Stimulated activated CD4-positive, alpha-beta T cell treated with anti-CD3 and anti-CD28 coated beads, Interleukin-4, amount 100 ng/mL, for 48 hours (primary cell): ENCODE results near the gene DNAJC17.

Experiments
- DNase-seq, 2 donors: peaks; one replicate each; pipeline ENCODE4 v3.0.0-alpha.2; 2020; ENCODE audit warnings: low read depth in 2 of 2

Gene DNAJC17

DNA sequence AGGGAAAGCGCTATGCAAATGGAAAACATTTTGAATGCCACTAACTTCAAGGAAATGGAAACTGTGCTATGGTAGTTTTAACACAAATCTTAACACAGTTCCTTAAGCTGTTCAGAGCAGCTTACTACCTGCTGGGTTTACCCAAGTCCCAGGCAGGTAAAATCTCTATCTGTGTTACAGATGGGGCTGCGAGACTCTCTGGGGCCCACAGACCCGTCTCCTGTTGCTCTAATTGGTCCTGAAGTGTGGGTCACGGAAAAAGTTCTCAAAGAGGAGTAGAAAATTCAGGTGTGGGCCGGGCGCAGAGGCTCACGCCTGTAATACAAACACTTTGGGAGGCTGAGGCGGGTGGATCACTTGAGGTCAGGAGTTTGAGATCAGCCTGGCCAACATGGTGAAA lies 17.3 kb downstream of the DNAJC17 start:
- no peak for DNase-seq

DNA sequence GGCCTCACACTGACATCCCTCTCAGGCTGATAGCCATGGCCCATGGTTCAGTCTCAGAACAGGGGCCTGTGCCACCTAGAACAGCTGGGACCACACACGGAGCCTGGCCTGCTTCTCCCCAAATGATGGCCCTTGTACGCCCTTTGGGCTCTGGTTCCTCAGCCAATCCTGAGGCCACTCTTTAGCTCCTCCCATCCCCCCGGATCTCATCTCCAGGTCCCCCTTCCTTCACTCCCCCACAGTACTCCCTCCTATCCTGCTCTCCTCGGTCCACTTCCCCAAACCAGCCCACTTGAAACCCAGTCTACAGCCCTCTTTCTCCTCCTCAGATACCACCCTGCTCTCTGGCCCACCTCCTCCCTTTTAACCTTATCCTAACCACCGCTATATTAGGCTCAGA lies 18.2 kb downstream of the DNAJC17 start:
- DNase-seq: no peak

DNA sequence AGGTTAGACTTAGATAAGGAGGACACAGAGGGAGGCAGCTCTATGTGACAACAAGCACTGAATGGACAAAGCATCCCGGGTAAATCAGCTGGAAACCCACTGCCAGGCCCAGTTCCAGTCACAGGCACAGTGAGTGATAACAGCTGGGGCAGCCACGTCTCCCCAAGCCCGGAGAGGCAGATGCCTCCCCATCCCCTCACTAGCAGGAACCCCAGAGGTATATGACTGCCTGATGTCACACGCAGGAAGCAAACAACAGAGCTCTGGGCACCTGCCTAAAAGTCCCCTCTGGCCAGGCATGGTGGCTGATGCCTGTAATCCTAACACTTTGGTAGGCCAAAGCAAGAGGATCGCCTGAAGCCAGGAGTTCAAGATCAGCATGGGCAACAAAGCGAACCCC lies 19.3 kb downstream of the DNAJC17 start:
- no peak for DNase-seq

DNA sequence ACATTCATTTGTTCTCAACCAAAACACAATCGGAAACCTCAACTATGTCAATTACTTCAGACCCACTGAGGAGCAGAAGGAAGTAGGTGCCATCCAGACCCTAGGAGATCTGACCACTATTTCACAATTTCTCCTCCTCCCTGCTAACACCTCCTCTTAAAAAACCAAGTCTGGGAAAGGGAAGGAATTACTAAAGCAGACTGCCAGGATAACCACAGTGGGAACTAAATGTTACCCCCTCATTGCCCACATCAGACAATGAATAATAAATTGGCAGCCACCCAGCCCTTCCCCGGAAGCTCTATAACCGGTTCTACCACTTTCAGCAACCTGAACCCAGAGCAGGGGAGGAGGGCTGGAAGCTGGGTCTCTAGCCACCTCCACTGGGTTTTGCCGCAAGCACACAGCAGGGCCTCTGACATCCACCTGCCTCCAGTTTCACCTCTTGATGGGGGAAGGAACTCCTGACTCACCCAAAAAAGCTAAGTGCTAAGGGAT lies 19.9 kb downstream of the DNAJC17 start:
- peak; percentile 38 to 53 for DNase-seq

DNA sequence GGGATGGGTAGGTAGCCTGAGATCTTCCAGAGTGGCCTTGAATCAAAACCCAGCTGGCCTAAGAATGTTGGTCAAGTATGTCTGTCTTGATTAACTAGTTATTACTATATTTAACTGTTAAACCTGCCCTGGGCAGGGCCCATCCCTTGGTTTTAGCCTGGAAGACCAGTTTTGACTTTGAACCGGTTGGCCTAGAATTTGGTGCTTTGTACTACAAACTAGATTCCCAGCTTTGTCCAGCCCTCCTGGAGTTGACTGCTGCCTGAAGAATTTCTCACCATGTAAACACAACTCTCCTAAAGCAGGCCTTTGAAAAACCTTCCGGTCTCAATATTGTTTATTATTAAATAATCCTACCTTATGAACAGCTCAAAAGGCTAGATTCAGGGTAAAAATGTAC lies 21.5 kb downstream of the DNAJC17 start:
- DNase-seq: no peak

DNA sequence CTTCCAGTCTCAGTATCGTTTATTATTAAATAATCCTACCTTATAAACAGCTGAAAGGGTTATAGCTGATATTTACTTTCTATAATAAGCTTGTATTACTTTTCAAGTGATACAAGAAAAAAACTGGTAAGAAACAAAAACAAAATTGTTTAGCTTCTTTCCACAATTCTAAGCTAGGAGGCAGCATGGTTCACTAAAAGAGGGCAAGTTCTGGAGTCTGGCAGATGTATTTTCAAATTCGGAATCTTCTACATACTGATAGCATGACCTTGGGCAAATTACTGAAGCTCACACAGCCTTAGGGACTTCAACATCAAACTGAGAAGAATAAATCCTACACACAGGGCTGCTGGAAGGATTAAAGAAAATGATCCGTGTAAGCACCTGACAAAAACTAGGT lies 22.1 kb downstream of the DNAJC17 start:
- no peak for DNase-seq

DNA sequence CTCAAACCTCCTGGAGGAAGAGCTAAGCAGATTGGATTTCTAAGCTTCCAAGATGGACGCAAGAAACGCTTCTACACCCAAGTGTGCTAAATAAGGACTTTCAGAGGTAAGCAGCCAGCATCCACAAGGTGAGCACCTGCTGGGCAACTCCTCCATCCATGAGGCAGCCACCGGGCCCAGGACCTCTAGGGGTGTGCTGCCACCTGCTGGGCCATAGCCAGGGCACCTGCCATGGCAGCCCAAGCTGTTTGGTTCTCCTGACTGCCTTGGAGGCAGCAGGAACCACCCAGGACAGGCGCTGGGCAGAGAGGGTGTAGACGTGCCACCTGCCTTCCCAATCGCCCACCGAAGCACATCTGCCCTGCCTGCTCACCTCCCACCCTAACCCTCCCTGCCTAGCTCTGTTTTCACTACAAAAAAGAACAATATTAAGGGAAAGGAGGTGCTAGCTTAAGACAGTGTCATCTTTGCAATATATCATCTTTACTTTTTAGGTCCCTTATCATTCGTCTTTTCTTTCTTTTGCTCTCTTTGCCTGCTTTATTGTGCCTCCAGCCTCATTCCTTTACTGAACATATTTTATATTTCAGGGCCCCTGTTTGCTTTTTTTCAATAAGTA lies 24.6 kb downstream of the DNAJC17 start:
- peak; percentile 62 to 68 for DNase-seq

DNA sequence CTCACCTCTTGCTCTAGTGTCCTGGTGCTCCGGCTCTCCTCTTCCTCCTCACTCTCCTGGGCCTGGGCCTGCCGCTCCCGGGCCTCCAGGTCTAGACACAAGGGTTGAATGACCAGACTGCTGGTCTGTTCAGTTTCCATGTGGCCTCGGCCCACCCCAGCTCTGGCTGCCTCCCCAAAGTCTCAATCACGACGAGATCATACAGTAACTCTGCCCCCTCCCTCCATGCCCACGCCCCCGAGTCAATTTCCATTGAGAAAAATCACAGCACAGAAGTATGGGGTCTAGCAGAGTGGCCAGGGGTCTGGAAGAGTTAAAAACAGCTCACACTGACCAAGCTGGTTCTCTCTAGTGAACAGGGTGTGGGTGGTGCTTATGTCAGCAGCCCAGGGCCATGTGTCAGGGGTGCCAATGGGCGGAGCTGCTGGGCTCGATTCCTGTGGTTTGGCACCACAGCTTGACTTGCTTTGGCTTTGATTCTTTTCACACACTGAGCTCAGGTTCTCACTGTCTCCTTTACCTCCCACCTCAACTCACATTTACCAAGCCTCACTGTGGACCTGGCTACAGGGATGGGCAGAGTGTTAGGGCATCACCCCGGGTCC lies 30.6 kb downstream of the DNAJC17 start:
- no peak for DNase-seq

DNA sequence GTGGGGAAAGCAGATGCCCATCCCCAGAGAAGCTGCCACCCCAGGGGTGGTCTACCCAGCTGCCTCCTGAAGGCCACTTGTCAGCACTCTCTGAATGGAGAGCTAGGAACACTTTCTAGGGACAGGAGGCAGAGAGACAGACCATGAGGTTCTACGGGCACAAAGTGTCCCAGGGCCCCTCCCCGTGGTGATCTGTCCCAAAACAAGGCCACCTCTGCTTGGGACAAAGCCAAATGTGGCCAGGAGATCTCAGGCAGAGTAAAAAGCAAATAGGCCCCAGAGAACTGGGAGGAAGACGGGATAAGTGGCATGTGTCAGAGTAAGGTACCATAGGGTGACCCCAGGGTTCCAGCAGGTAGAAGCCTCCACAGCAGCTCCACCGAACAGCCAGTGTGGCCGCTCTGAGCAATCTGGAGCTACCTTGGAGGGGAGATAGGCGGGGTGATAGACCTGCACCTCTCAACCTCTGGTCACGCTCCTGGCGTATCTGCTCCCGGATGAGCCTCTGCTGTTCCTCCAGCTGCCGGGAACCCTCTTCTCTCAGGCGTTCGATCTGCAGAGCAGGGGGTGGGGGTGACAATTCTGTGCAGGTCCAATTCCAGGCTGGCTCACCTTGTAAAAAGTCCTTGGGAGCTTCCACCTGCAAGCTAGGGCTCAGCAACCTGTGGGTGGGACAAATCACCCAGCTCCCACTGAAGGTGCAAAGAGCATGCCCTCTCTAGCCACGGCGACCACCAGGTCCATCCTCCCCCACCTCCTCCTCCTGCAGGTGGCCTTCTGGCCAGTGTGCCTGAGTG lies 31.3 kb downstream of the DNAJC17 start:
- no peak for DNase-seq

DNA sequence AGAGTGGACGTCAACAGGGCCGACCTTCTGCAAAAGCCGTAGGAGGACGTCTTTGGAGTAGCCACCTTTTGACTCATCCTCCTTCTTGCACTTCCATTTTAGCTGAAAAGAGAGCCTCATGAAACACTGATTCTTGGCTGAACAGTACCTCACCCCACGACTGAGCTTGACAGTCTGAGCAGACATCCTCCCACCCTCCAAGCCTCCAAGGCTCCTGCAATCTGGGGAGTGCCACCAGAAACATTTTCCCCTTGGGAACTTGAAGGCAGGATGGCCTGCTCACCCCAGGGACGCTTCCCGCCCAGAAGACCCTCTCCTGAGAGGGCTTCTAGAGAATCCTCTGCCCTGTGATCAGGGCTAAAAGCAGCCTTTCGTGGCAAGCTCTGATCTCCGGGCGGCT lies 32.3 kb downstream of the DNAJC17 start:
- DNase-seq: no peak

DNA sequence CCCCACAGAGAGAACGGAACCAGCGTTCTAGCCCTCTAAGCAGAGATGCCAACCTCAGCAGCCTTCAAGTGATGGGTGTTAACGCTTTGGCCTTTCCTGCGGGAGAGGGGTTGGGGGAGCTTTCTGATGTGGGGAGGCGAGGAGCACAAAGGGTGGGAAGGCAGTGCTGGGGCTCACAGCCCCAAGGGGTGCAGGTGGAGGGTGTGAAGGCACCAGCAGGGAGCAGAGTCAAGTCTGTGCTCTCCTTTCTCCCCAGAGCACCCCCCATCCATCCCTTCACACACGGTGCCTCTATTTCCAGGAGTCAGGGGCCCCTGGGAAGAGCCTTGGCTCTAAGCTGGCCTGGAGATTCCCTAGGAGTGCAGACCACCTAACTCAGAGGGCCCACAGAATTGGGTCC lies 33.4 kb downstream of the DNAJC17 start:
- no peak for DNase-seq

DNA sequence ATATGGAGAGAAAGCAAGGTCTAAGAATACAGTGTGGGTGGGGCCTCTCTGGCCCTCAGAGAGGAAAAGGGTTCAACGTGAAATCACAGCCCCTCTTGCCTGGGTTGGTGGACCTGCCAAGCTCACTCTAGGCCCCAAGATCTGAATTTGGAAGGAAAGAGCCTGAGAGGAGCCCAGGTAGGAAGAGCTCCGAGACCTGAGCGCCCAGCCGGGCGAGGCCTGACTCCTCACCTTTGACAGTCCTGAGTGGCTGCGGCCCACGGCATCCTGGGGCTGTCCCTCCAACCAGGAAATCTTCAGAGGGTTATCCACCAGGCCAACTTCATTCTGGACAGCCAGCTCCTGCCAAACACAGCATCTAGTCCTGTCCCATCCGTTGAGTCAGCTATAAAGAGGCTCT lies 33.8 kb downstream of the DNAJC17 start:
- DNase-seq: no peak

DNA sequence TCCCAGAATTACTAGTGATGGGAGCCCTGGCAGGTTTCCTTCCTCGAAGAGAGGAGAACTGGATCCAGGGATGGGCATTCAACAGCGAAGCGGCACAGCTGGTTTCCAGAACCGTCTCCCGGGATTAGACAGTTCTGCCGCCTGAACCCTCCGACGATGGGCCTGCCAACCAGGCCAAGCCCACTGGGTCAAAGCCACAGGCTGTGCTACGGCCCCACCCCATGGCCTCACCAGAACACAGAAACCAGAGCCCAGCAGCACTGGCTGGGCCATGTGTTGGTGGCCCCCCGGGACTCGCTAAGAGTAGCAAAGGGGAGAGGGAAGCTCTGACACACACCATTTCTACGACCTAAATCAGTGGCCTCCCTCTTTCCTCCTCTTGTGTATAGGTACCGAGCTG lies 35.3 kb downstream of the DNAJC17 start:
- no peak for DNase-seq

DNA sequence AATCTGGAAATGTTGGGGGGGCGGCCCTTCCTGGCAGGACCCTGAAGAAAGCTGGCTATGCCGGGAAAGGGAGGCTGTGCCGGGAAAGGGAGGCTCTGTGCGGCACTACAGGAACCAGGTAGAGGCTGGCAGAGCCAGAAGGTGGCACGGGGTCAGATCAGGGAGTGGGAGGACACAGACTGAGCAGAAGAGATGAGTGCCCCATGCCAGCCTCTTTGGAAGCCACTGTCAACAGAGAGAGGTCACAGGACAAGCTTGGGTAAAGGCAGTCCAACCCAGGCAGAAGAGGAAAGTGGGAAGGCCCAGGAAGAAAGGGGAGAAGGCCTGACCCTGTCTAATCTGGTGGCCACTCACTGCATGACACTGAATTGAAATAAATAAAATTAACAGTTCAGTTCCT lies 36.0 kb downstream of the DNAJC17 start:
- no peak for DNase-seq

DNA sequence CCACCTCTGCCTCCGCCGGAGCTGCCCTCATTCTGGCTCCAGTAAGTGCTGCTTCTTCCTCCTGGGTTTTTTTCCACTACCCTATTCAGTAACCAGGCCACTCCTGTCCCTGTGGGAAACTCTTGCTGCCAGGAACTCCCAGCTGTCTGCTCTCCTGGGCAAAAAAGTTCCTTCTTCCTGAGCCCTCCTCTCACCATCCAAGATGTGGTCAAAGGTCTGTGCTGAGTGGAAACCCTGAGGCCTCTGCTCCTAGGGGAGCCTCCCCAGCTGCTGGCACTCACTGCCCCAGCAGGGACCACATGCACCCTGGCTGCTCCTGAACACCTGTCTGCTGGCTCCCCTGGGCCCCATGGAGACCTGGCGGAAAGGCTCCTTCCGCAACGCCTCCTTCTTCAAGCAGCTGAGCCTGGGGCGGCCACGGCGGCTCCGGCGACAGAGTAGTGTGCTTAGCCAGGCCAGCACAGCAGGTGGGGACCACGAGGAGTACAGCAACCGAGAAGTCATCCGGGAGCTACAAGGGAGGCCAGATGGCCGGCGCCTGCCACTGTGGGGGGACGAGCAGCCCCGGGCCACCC lies 37.0 kb downstream of the DNAJC17 start:
- no peak for DNase-seq

DNA sequence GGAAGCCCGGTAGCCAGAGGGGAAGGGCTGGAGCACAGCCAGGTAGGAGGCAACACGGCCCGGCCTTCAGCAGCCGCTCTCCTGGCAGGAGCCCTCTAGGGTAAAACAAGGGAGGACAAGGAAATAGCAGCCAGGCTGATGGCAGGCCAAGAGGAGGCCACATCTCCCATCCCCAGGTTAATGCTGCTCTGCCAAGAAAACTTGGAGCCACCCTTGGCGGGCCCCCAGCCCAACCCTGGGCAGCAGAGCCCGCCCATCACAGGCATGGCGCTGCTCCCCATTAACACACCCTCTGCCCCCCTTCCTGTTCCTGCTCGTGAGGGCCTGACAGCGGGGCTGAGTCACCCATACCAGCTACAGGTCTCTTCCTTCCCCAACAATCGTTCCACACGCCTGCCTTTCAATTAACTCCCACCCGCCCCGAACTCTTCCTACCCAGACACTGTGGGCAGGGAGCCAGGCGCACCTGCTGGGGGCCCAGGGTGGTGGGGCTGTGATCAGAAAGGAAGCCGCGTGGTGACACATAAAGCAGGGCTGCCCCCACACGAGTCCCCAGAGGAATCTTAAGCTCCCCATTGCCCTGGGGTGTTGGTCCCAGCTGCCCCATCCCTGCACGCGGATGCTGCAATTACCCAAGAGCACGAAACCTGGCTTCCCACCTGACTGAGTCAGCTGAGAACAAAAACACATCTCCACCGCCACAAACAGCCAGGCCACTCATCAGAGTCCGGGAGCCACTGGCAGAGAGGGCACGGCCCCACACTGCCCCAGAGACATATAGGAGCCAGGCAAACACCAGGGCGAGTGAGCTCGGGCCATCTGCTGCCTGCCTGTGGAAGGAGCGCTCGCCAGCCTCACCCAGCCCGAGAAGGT lies 37.8 kb downstream of the DNAJC17 start, which contains the start of gene C15orf62:
Gene C15orf62, plus strand, starts transcription at position 707 of the 873 bp plus-strand sequence. CDS start 516 bp downstream, outside the sequence.
- DNase-seq: peak in 1 of 2 donors; percentile 31

DNA sequence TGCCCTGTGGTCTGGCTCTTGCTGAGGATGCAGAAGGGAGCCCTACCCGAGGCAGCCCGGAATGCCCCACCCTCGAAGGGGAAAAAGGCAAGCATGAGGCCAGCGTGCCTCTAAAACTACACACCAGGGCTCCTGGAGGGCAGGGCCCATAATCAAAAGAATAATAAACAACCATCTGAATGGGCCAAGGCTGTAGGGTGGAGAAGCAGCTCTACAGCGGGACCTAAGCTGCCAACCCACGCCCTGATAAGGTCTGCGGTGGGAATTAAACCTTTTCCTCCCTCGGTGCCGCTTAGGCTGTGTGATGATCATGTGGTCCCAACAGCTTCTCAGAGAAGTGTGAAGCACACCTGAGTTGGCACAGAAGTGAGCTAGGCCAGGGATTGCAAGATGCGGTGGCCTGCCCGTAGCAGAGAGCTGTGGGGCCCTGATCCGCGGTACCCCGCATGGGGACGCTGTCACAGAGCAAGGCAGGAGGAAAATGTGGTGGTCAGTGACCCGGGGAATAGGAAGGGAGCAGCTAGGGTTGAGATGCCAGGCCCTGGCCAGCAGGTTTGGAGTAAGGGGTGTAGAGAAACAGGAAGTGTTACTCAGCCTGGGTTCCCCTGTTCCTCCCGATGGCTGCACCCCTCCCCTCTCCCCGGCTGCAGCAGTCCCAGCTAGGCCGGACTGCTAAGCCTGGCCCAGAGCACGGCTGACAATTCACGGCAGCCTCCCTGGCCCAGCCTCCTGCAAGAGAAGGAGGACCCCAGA lies 38.6 kb downstream of the DNAJC17 start:
- DNase-seq: no peak

DNA sequence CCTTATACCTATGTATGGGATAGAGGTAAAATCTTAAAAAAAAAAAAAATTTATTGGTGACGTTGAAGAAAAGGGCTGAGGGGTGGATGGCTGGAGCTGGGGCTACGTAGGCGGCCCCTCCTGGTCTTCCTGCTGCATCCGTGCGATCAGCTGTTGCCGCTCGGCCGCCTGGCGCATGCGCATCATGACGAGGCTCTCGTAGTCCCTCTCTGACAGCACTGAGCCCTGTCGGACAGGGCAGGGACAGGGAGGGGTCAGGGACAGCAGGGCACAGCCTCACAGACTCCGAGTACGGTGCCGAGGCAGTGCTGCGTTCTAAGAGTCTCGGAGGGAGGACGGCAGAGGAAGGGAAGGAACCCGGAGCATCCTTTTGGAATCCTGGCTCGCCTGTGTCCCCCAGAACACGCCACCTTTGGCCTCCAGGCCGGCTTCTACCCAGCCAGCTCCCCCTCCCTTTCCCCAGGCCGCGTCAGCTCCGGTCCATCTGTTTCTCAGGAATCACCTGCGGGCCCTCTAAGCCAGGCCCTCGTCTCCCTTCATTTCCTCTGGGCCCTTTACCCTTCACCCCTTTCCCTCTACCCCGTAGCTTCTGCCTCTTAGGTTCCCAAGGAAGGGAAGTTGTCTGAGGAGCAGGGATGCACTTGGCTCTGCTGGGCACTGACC lies 39.3 kb downstream of the DNAJC17 start:
- no peak for DNase-seq

DNA sequence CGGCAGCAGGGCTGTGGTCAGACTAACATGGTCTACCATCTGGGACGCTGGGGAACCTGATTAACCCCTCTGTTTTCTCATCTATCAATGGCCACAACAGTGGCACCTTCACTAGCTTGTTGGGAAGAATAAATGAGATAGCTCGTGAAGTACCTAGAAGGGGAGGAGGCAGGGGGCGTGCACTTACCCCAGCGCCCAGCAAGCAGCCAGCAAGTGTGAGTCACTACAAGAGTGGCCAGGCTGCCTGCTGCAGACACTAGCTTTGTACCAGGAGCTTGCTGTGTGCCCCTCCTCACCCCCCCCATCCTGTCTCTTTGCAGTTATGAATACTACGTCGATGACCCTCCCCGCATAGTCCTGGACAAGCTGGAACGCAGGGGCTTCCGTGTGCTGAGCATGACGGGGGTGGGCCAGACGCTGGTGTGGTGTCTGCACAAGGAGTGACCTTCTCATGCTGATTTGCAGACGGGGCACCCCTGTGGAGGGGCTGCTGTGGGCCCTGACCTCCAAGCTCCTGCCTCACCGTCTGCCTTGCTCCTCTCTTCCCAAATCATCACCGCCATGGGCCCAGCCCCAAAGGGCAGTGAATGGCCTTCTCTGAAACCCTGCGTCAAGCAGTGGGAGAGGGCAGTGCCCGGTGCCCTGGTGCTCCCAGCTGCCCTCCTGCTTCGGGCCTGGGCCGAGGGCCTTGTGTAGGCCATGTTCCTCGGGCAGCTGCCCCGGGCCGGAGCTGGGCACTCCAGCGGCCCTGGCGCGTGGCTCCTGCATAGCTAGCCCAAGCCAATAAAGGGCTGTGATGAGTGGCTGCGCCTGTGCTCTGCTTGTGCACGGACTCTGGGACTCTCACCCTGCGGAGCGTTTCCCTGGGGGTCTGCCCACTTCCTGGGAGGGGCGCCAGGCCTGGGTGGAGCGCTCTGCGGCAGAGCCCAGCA lies 40.1 kb downstream of the DNAJC17 start:
- DNase-seq: no peak
